NK-92 (cell line): ENCODE data around the gene FBXO7.

Source experiments
- DNase-seq: peaks from one replicate; lab custom pipeline; 2025; ENCODE audit not compliant: unreplicated experiment; lab: John Stamatoyannopoulos, UW

FBXO7 gene

GRCh38 chr22:32489377-32489776 is 14.8 kb downstream of the FBXO7 start:
- no peak for DNase-seq

- DNase-seq: no peak
These were observed 15.7 kb downstream of the FBXO7 start for GRCh38 chr22:32490279-32490678.

GRCh38 chr22:32492111-32492510 is 17.5 kb downstream of the FBXO7 start:
- DNase-seq: no peak

- no peak for DNase-seq
These were observed 18.9 kb downstream of the FBXO7 start for GRCh38 chr22:32493551-32493950.

GRCh38 chr22:32494971-32495370 is 20.4 kb downstream of the FBXO7 start:
- DNase-seq: no peak

- DNase-seq: no peak
These were observed 25.1 kb downstream of the FBXO7 start for GRCh38 chr22:32499666-32500065.

- no peak for DNase-seq
These were observed 27.5 kb downstream of the FBXO7 start for GRCh38 chr22:32501836-32502752.

GRCh38 chr22:32509045-32509444 is 34.4 kb downstream of the FBXO7 start:
- no peak for DNase-seq

GRCh38 chr22:32511274-32511673 is 36.7 kb downstream of the FBXO7 start:
- no peak for DNase-seq

- DNase-seq: no peak
These were observed 37.2 kb downstream of the FBXO7 start for GRCh38 chr22:32511776-32512175.

- no peak for DNase-seq
These were observed 37.8 kb downstream of the FBXO7 start for GRCh38 chr22:32512267-32512982.

GRCh38 chr22:32515084-32515483 is 40.5 kb downstream of the FBXO7 start:
- no peak for DNase-seq

- no peak for DNase-seq
These were observed 42.9 kb downstream of the FBXO7 start for GRCh38 chr22:32517488-32517887.

- no peak for DNase-seq
These were observed 43.3 kb downstream of the FBXO7 start for GRCh38 chr22:32517921-32518320.

GRCh38 chr22:32518381-32518780 is 43.8 kb downstream of the FBXO7 start:
- no peak for DNase-seq

- no peak for DNase-seq
These were observed 44.2 kb downstream of the FBXO7 start for GRCh38 chr22:32518848-32519247.

GRCh38 chr22:32520612-32521011 is 46.0 kb downstream of the FBXO7 start:
- DNase-seq: no peak

GRCh38 chr22:32522237-32522636 is 47.6 kb downstream of the FBXO7 start:
- no peak for DNase-seq

GRCh38 chr22:32527756-32528155 is 53.1 kb downstream of the FBXO7 start:
- no peak for DNase-seq

- DNase-seq: no peak
These were observed 53.7 kb downstream of the FBXO7 start for GRCh38 chr22:32528316-32528715.

GRCh38 chr22:32528984-32529982 is 54.7 kb downstream of the FBXO7 start:
- no peak for DNase-seq
